GM12892 (cell line): ENCODE results near the gene TEX52.

Experiments used
- POLR2A ChIP-seq: IDR thresholded peaks from 2 replicates; pipeline ENCODE4 v1.6.1; 2011; ENCODE audit warnings: low read depth, low read length, control low read depth
- POLR2AphosphoS5 ChIP-seq: IDR thresholded peaks from 2 replicates; pipeline ENCODE4 v1.6.1; 2011; ENCODE audit warnings: low read depth, low read length, control low read depth

GRCh38 chr12:2892246-2892645 is 35.4 kb upstream of the TEX52 start:
- no peak for TF ChIP-seq POLR2A
- no peak for TF ChIP-seq POLR2AphosphoS5
